ENCODE results near the gene KRT78.

KRT78 gene

GRCh38 chr12:52805739-52806138 lies 43.1 kb downstream of the KRT78 start:
- no peak overlapping the region for H3K27ac ChIP-seq (ENCODE audit: low read depth, low read length)
- no peaks in the 10 kb centered on the region for H3K36me3 ChIP-seq (ENCODE audit: control insufficient read depth, low read length)
- H3K4me1 ChIP-seq (ENCODE audit: control insufficient read depth, low read length): no peaks in the 10 kb centered on the region
- no peaks in the 10 kb centered on the region for H3F3A ChIP-seq (ENCODE audit: control insufficient read depth, insufficient read depth)
- no peaks in the 10 kb centered on the region for H3K9me2 ChIP-seq (replicated peaks; ENCODE audit: control insufficient read depth, low read length)
- no peaks in the 10 kb centered on the region; the same call in 1 of the 2 replicates for H3K27me3 ChIP-seq (ENCODE audit: control insufficient read depth, low read length)
- no peak for TF ChIP-seq CTCF (IDR thresholded peaks at IDR 0.05; ENCODE audit: low read depth, low read length, poor library complexity, severe bottlenecking)
- no peak for TF ChIP-seq EZH2phosphoT487 (IDR thresholded peaks at IDR 0.05; ENCODE audit: borderline replicate concordance, low read length)
- no peaks in the 10 kb centered on the region for H3K79me2 ChIP-seq (ENCODE audit: control insufficient read depth, low read length)
- H3K4me2 ChIP-seq (ENCODE audit: low read length): no peak overlapping the region
- H3K4me3 ChIP-seq (ENCODE audit: low read length): no peak overlapping the region
- H4K20me1 ChIP-seq (ENCODE audit: control insufficient read depth, insufficient read depth, low read depth, low read length): no peaks in the 10 kb centered on the region
- no peaks in the 10 kb centered on the region for H3K9me3 ChIP-seq (ENCODE audit: control insufficient read depth, insufficient read depth, low read length)

- no peak overlapping the region for H3K4me2 ChIP-seq (ENCODE audit: low read length)
- TF ChIP-seq CTCF (IDR thresholded peaks at IDR 0.05; ENCODE audit: low read depth, low read length, poor library complexity, severe bottlenecking) (no peak), EZH2phosphoT487 (IDR thresholded peaks at IDR 0.05; ENCODE audit: borderline replicate concordance, low read length) (no peak)
- H3K4me1 ChIP-seq (ENCODE audit: control insufficient read depth, low read length): no peaks in the 10 kb centered on the region
- no peaks in the 10 kb centered on the region for H3K9me3 ChIP-seq (ENCODE audit: control insufficient read depth, insufficient read depth, low read length)
- no peaks in the 10 kb centered on the region for H4K20me1 ChIP-seq (ENCODE audit: control insufficient read depth, insufficient read depth, low read depth, low read length)
- H3K27me3 ChIP-seq (ENCODE audit: control insufficient read depth, low read length): no peaks in the 10 kb centered on the region; the same call in 1 of the 2 replicates
- H3K4me3 ChIP-seq (ENCODE audit: low read length): no peak overlapping the region
- H3K79me2 ChIP-seq (ENCODE audit: control insufficient read depth, low read length): no peaks in the 10 kb centered on the region
- H3F3A ChIP-seq (ENCODE audit: control insufficient read depth, insufficient read depth): no peaks in the 10 kb centered on the region
- H3K36me3 ChIP-seq (ENCODE audit: control insufficient read depth, low read length): no peaks in the 10 kb centered on the region
- H3K27ac ChIP-seq (ENCODE audit: low read depth, low read length): no peak overlapping the region
- H3K9me2 ChIP-seq (replicated peaks; ENCODE audit: control insufficient read depth, low read length): no peaks in the 10 kb centered on the region
These were observed 43.8 kb downstream of the KRT78 start for GRCh38 chr12:52805000-52805399.

GRCh38 chr12:52802442-52802841 lies 46.4 kb downstream of the KRT78 start:
- Histone ChIP-seq H3K4me1 (ENCODE audit: control insufficient read depth, low read length) (no peaks in the 10 kb centered on the region), H3K4me2 (ENCODE audit: low read length) (no peak overlapping the region), H3F3A (ENCODE audit: control insufficient read depth, insufficient read depth) (no peaks in the 10 kb centered on the region), H3K27me3 (ENCODE audit: control insufficient read depth, low read length) (no peaks in the 10 kb centered on the region; the same call in 1 of the 2 replicates), H3K9me3 (ENCODE audit: control insufficient read depth, insufficient read depth, low read length) (no peaks in the 10 kb centered on the region), H3K9me2 (replicated peaks; ENCODE audit: control insufficient read depth, low read length) (no peaks in the 10 kb centered on the region), H3K27ac (ENCODE audit: low read depth, low read length) (no peak overlapping the region), H3K79me2 (ENCODE audit: control insufficient read depth, low read length) (no peaks in the 10 kb centered on the region), H4K20me1 (ENCODE audit: control insufficient read depth, insufficient read depth, low read depth, low read length) (no peaks in the 10 kb centered on the region), H3K4me3 (ENCODE audit: low read length) (no peak overlapping the region), H3K36me3 (ENCODE audit: control insufficient read depth, low read length) (no peaks in the 10 kb centered on the region)
- no peak for TF ChIP-seq EZH2phosphoT487 (IDR thresholded peaks at IDR 0.05; ENCODE audit: borderline replicate concordance, low read length)
- no peak for TF ChIP-seq CTCF (IDR thresholded peaks at IDR 0.05; ENCODE audit: low read depth, low read length, poor library complexity, severe bottlenecking)
